ENCODE measurements around the gene EIF3I.
"Not testable (repeated sequence)": the region's sequence is repeated elsewhere in the genome, so short reads cannot be mapped to it uniquely, and the experiment has no call there.

Gene EIF3I

DNA sequence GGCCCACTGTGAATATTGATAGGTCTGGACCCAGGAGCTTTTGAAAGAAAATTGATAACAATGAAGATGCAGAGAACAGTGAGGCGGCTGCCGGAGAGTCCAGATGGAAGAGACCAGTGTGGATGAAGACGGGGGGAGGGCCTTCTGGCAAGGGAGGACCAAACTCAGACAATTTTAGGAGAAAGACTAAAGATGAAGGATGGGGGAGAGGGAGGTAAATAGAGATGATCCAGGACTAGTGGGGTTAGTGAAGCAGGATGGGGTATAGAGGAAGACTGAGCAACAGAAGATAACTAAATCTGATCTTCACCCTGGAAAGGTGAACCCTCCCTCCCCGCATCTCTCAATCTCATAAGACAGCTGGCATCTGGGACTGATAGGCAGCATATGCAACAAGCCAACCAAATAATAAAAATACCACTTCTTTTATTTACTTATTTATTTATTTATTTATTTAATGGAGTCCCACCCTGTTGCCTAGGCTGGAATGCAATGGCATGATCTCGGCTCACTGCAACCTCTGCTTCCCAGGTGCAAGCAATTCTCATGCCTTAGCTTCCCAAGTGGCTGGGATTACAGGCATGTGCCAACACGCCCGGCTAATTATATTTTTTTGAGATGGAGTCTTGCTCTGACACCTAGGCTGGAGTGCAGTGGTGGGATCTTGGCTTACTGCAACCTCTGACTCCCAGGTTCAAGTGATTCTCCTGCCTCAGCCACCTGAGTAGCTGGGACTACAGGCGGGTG lies 10.5 kb downstream of the EIF3I start:
- DNase-seq = no peak

- DNase-seq = no peak
These were observed 12.6 kb downstream of the EIF3I start for GRCh38 chr1:32234792-32235191.

GRCh38 chr1:32239337-32239736 lies 17.1 kb downstream of the EIF3I start:
- no peak for DNase-seq

- DNase-seq = no peak
These were observed 17.6 kb downstream of the EIF3I start for GRCh38 chr1:32239790-32240139.

GRCh38 chr1:32240140-32240951 lies 18.1 kb downstream of the EIF3I start:
- peak; percentile 38 for DNase-seq

GRCh38 chr1:32241001-32241763 lies 19.0 kb downstream of the EIF3I start:
- no peak for DNase-seq

DNA sequence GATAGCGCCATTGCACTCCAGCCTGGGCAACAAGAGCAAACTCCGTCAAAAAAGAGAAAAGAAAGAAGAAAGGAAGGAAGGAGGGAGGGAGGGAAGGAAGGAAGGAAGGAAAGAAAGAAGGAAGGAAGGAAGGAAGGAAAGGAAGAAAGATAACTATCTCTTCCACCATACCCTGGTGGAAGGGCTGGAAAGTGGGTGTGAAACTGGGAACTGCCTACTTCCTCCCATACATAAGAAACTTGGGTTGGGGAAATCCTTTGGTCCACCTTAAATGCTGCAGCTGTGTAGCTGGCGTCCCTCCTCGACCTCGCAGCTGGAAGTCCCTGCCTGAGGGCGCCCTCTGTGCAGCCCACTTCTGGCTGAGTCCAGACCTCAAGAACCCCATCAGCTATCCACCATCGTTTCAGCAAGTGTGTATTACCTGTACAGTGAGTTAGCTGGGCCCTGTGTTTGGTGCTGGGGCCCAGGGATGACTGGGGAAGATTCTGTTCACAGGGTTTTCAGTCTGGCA lies 20.2 kb downstream of the EIF3I start:
- DNase-seq = no peak

- DNase-seq = no peak
These were observed 24.7 kb downstream of the EIF3I start, which contains the start of gene FAM167B for GRCh38 chr1:32246888-32247273. Gene FAM167B, plus strand, starts transcription at chr1:32247222. Its CDS starts 200 bp downstream, at chr1:32247422.

GRCh38 chr1:32247452-32247851 lies 25.2 kb downstream of the EIF3I start:
- DNase-seq = no peak

DNA sequence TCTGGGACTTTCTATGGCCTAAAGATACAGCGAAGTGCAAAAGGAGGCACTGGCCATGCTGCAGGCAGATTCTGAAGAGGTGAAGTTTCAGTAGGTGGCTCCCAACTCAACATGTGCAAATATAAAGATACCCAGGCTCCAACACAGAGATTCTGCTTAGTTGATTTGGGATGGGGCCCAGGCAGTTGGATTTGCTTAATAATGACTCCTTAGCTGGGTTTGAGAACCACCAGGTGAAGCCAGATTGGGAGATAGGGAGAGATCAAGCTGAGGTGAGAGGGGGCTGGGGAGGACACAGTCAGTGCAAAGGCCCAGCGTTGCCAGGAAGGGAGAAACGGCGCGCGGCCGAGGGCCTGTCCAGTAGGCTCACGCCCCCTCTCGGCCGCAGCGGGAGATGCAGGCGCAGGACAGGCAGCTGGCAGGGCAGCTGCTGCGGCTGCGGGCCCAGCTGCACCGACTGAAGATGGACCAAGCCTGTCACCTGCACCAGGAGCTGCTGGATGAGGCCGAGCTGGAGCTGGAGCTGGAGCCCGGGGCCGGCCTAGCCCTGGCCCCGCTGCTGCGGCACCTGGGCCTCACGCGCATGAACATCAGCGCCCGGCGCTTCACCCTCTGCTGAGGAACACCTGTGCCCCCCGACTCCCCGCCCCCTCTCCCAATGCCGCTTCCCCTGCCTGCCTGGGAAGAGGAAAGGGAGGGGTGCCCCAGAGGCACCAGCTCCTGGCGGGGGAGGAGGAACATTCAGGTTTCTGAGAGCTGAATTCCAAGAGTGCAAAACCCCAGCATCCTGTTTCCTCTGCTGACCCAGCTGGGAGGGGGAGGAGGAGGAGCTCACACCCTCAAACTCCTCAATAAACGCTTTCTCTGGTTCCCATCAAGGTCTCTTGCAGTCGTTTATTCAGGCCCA lies 26.0 kb downstream of the EIF3I start:
- peak; percentile 90 for DNase-seq

- peak; percentile 93 for DNase-seq
These were observed 27.8 kb downstream of the EIF3I start for GRCh38 chr1:32249831-32250525.

GRCh38 chr1:32250893-32251716 lies 28.9 kb downstream of the EIF3I start, which contains the start of gene LCK:
Gene LCK, plus strand, starts transcription at chr1:32251265. Its CDS starts 23,065 bp downstream, at chr1:32274330.
- DNase-seq = peak; percentile 83

GRCh38 chr1:32255072-32256071 lies 33.2 kb downstream of the EIF3I start:
- DNase-seq = peak; percentile 70

DNA sequence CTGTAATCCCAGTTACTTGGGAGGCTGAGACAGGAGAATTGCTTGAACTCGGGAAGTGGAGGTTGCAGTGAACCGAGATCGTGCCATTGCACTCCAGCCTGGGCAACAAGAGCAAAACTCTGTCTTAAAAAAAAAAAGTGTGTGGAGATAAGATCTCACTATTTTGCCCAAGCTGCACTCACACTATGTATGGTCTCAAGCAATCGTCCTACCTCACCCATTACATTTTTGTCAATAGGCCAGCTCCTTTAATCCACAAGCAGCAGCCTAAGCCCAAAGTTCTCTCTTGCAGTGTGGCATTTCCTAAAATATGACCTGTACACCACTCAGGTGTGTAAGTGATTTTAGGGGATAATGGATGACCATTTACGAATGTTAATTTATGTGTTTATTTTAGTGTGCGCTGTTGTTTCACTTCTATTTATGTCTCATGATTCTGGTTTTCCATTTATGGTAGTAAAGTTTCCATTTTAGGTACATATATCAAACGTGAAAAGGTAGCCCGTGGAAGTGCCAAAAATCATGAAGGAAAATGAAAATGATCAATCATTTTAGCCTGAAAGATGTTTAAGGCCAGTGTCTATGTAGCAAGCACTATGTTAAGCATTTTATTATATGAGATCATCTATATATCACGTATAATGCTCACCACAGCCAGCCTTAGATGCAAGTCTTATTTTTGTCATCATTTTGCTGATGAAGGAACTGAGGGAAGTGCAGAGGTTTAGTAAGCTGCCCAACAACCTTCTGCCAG lies 34.4 kb downstream of the EIF3I start:
- no peak for DNase-seq

- no peak for DNase-seq
These were observed 35.0 kb downstream of the EIF3I start for GRCh38 chr1:32257227-32257508.

- not testable (repeated sequence) for DNase-seq
These were observed 41.0 kb downstream of the EIF3I start for GRCh38 chr1:32263236-32263593.

DNA sequence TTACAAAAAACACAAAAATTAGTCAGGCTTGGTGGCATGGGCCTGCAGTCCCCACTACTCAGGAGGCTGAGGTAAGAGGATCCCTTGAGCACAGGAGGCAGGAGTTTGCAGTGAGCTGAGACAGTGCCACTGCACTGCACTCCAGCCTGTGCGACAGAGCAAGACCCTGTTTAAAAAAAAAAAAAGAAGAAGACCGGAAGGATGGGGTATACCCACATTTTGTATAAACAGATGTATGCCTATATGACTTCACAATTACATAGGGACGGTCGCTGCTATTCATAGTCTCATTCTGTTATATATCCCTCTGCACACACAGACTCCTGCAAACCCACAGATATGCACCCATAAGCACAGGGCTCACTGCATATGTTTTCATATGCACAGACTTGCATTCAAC lies 41.5 kb downstream of the EIF3I start:
- DNase-seq = no peak

GRCh38 chr1:32265846-32266245 lies 43.6 kb downstream of the EIF3I start:
- no peak for DNase-seq

Measured in activated CD4-positive, alpha-beta T cell treated with anti-CD3 and anti-CD28 coated beads, Interleukin-2, amount 50 U/mL, for 16 hours (primary cell).